ENCODE data around the gene BUB1.

GRCh38 chr2:110725859-110726258 is 48.0 kb upstream of the BUB1 start:
- TF ChIP-seq CTCF (conservative IDR thresholded peaks at IDR 0.05 in 1 of 2, IDR thresholded peaks at IDR 0.05 in 1 of 2; ENCODE audit: extremely low read depth in 1 of 2, insufficient read depth in 1 of 2, low read depth in 1 of 2, low read length in 2 of 2) (no peak), EZH2 (IDR thresholded peaks at IDR 0.05; ENCODE audit: borderline replicate concordance, low read length) (no peak)

All from mammary epithelial cell (primary cell).